ENCODE measurements around the gene C17orf114.

C17orf114 gene

GRCh38 chr17:4806456-4806776 lies 4.3 kb upstream of the C17orf114 start:
- H3K4me1 Mint-ChIP-seq = peaks cover 34% of the 10 kb centered on the region
- H3K27me3 Mint-ChIP-seq (ENCODE audit: low read depth) = no peaks in the 10 kb centered on the region
- DNase-seq (ENCODE audit: low read depth, low spot score) = no peak
- no peak for TF ChIP-seq CTCF (conservative IDR thresholded peaks at IDR 0.05)
- peaks cover 9% of the 10 kb centered on the region for H3K36me3 Mint-ChIP-seq (ENCODE audit: low read depth)
- H3K9me3 Mint-ChIP-seq = no peaks in the 10 kb centered on the region
- H3K4me3 Mint-ChIP-seq = peak overlapping the region; percentile 90
- H3K27ac Mint-ChIP-seq (ENCODE audit: unreplicated experiment) = no peak overlapping the region

- no peaks in the 10 kb centered on the region for H3K27me3 Mint-ChIP-seq (ENCODE audit: low read depth)
- DNase-seq (ENCODE audit: low read depth, low spot score) = no peak
- H3K36me3 Mint-ChIP-seq (ENCODE audit: low read depth) = peaks cover 10% of the 10 kb centered on the region
- H3K4me1 Mint-ChIP-seq = peaks cover 15% of the 10 kb centered on the region
- no peak overlapping the region for H3K27ac Mint-ChIP-seq (ENCODE audit: unreplicated experiment)
- H3K4me3 Mint-ChIP-seq = peak overlapping the region; percentile 73
- TF ChIP-seq CTCF (conservative IDR thresholded peaks at IDR 0.05) = no peak
- no peaks in the 10 kb centered on the region for H3K9me3 Mint-ChIP-seq
These were observed 1.5 kb downstream of the C17orf114 start for GRCh38 chr17:4800462-4801196.

GRCh38 chr17:4796552-4796920 lies 5.6 kb downstream of the C17orf114 start:
- H3K9me3 Mint-ChIP-seq = no peaks in the 10 kb centered on the region
- no peak for TF ChIP-seq CTCF (conservative IDR thresholded peaks at IDR 0.05)
- H3K36me3 Mint-ChIP-seq (ENCODE audit: low read depth) = peaks cover 10% of the 10 kb centered on the region
- peak overlapping the region; percentile 100 for H3K4me3 Mint-ChIP-seq
- H3K27ac Mint-ChIP-seq (ENCODE audit: unreplicated experiment) = peak overlapping the region; percentile 96
- peaks cover 12% of the 10 kb centered on the region for H3K4me1 Mint-ChIP-seq
- peaks cover 10% of the 10 kb centered on the region for H3K27me3 Mint-ChIP-seq (ENCODE audit: low read depth)
- DNase-seq (ENCODE audit: low read depth, low spot score) = peak; percentile 33

GRCh38 chr17:4795168-4795567 lies 7.0 kb downstream of the C17orf114 start:
- H3K4me3 Mint-ChIP-seq = peak overlapping the region; percentile 100
- TF ChIP-seq CTCF (conservative IDR thresholded peaks at IDR 0.05) = no peak
- no peak overlapping the region for H3K27ac Mint-ChIP-seq (ENCODE audit: unreplicated experiment)
- peaks cover 2% of the 10 kb centered on the region for H3K36me3 Mint-ChIP-seq (ENCODE audit: low read depth)
- peaks cover 19% of the 10 kb centered on the region for H3K4me1 Mint-ChIP-seq
- DNase-seq (ENCODE audit: low read depth, low spot score) = no peak
- H3K9me3 Mint-ChIP-seq = no peaks in the 10 kb centered on the region
- peaks cover 12% of the 10 kb centered on the region for H3K27me3 Mint-ChIP-seq (ENCODE audit: low read depth)

- no peaks in the 10 kb centered on the region for H3K36me3 Mint-ChIP-seq (ENCODE audit: low read depth)
- peaks cover 39% of the 10 kb centered on the region for H3K27me3 Mint-ChIP-seq (ENCODE audit: low read depth)
- DNase-seq (ENCODE audit: low read depth, low spot score) = no peak
- no peak overlapping the region for H3K27ac Mint-ChIP-seq (ENCODE audit: unreplicated experiment)
- H3K9me3 Mint-ChIP-seq = no peaks in the 10 kb centered on the region
- no peak for TF ChIP-seq CTCF (conservative IDR thresholded peaks at IDR 0.05)
- H3K4me1 Mint-ChIP-seq = peaks cover 18% of the 10 kb centered on the region
- peak overlapping the region; percentile 74 for H3K4me3 Mint-ChIP-seq
These were observed 11.4 kb downstream of the C17orf114 start for GRCh38 chr17:4790705-4791088.
